HCT116 (cell line): ENCODE data around the gene CDH13.

Source experiments
- EGR1 ChIP-seq: IDR thresholded peaks from 2 replicates; pipeline ENCODE4 v1.6.1; 2012; ENCODE audit warnings: low read depth
- POLR2AphosphoS5 ChIP-seq: IDR thresholded peaks from 2 replicates; pipeline ENCODE4 v1.6.1; 2011; ENCODE audit warnings: mild to moderate bottlenecking, low read depth, low read length, moderate library complexity
- ZFX ChIP-seq: fragments of 450-650 bp; IDR thresholded peaks from 2 replicates; pipeline ENCODE4 v1.6.1; 2017
- TF ChIP-seq, protein P1 (sequence below), 3 experiments: fragments of 200-600 bp in 1 of 3; sonication (generic) in 1 of 3; IDR thresholded peaks in 2 of 3; conservative IDR thresholded peaks in 1 of 3; 2 replicates each; pipeline ENCODE4 v1.5.1; 2012 to 2017; ENCODE audit warnings: low read depth in 2 of 3, low read length in 2 of 3, antibody characterized with exemption in 1 of 3, borderline replicate concordance in 1 of 3, control low read depth in 1 of 3, mild to moderate bottlenecking in 1 of 3, mixed read lengths in 1 of 3, mixed run types in 1 of 3, moderate library complexity in 1 of 3; ENCODE audit not compliant: insufficient read depth in 1 of 3
- TF ChIP-seq, protein P2 (sequence below): IDR thresholded peaks from 2 replicates; pipeline ENCODE4 v1.6.1; 2012
- TF ChIP-seq, protein P3 (sequence below): IDR thresholded peaks from 2 replicates; pipeline ENCODE4 v1.6.1; 2012

DNA sequence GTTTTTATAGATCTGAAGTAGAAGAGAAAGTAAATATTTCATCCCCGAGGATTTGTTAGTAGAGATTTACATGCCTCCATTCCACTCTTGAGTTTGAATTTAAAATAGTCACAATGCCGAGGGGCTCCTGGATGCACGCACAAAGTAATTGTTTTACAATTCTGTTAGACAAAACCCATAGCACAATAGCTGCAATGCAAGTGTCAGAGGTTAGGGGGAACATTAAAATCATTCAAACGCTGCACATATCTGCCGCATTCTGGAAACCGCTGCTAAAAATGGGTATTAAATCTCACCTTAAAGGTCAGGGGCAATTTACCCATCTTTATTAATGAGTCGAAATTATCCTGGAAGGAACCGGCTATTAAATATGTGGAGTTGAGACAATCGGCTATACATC lies 652.5 kb downstream of the CDH13 start:
- TF ChIP-seq, protein P1, sequence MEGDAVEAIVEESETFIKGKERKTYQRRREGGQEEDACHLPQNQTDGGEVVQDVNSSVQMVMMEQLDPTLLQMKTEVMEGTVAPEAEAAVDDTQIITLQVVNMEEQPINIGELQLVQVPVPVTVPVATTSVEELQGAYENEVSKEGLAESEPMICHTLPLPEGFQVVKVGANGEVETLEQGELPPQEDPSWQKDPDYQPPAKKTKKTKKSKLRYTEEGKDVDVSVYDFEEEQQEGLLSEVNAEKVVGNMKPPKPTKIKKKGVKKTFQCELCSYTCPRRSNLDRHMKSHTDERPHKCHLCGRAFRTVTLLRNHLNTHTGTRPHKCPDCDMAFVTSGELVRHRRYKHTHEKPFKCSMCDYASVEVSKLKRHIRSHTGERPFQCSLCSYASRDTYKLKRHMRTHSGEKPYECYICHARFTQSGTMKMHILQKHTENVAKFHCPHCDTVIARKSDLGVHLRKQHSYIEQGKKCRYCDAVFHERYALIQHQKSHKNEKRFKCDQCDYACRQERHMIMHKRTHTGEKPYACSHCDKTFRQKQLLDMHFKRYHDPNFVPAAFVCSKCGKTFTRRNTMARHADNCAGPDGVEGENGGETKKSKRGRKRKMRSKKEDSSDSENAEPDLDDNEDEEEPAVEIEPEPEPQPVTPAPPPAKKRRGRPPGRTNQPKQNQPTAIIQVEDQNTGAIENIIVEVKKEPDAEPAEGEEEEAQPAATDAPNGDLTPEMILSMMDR (IDR thresholded peaks at IDR 0.05 in 2 of 3, conservative IDR thresholded peaks at IDR 0.05 in 1 of 3; ENCODE audit: borderline replicate concordance in 1 of 3, insufficient read depth in 1 of 3, low read depth in 2 of 3, low read length in 2 of 3), result no peak
- TF ChIP-seq, protein P2, sequence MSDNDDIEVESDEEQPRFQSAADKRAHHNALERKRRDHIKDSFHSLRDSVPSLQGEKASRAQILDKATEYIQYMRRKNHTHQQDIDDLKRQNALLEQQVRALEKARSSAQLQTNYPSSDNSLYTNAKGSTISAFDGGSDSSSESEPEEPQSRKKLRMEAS, result no peak
- TF ChIP-seq ZFX (no peak), EGR1 (no peak), POLR2AphosphoS5 (no peak)
- TF ChIP-seq, protein P3, sequence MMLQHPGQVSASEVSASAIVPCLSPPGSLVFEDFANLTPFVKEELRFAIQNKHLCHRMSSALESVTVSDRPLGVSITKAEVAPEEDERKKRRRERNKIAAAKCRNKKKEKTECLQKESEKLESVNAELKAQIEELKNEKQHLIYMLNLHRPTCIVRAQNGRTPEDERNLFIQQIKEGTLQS, result no peak
